CD4-positive, alpha-beta T cell treated with Interleukin-6 at 100 ng/mL for 8 hours (primary cell): ENCODE measurements around the gene ZNF133.
"Not testable (repeated sequence)": the region's sequence is repeated elsewhere in the genome, so short reads cannot be mapped to it uniquely, and the experiment has no call there.

ENCODE experiments used
- DNase-seq: peaks from one replicate; pipeline ENCODE4 v3.0.0-alpha.2; 2020; ENCODE audit warnings: mixed read lengths, low spot score

ZNF133 gene

DNA sequence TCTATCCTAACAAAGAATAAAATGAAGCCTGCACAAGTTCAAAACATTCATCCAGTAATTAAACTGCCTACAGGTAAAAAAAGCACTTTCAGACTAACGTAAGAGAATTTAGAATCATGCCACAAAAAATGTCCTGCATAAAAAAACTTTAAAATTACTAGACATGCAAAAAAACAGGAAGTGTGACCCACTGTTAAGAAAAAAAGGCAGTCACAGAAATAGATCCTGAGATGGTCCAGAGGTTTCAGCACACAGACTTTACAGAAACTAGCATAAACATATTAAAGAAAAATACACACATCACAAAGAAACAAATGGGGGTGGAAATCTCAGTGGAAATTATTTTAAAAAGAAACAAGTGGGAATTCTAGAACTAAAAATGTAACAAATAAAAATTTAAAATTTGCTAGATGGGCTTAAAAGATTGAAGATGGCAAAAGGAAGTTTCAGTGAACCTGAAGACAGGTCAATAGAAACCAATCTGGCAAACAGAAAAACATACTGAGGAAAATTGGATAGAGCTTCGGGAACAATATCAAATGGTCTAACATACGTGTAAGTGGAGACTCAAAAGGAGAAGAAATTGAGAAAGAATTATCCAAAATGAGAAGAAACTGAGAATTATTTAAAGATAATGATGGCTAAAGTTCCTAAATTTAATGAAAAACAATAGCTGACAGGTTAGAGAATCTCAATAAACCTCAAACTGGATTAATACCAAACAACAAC is 3.4 kb upstream of the ZNF133 start:
- DNase-seq: no peak

DNA sequence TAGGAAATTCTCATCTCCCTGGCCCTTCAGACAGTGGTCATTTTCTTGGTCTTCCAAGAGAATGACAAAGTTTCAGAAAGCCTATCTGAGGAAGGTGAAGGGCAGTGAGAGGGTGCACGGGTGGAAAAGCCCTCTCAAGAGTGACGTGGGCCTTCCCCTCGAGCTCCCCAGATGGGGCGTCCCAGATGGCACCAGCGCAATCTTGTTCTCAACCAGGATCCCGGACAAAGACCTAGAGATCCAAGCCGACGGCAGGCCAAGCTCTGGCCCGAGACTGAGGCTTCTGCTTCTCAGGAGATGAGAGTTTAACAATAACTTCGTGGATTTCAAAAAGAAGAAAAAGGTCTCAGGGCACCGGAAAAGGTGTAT is 797 bp upstream of the ZNF133 start:
- DNase-seq: no peak

GRCh38 chr20:18288749-18289267 is 481 bp downstream of the ZNF133 start:
- DNase-seq: no peak

- DNase-seq: no peak
Measured at GRCh38 chr20:18289306-18289705, 979 bp downstream of the ZNF133 start.

DNA sequence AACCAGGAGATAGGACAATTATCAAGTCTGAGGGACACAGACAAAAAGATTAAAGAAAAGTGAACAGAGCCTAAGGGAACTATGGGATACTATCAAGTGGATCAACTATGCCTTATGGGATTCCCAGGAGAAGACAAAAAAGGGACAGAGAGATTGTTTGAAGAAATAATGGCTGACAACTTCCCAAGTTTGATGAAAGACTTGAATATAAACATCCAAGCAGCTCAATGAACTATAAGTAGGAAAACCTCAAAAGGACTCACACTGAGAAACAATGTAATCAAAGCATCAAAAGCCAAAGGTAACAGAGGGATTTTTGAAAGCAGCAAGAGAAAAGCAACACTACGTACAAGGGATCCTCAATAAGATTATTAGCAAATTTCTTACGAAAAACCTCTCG is 11.0 kb downstream of the ZNF133 start:
- DNase-seq: no peak

GRCh38 chr20:18304618-18305017 is 16.3 kb downstream of the ZNF133 start:
- DNase-seq: no peak

- DNase-seq: no peak
Measured at GRCh38 chr20:18307301-18307700, 19.0 kb downstream of the ZNF133 start.

- DNase-seq: no peak
Measured at GRCh38 chr20:18310051-18310450, 21.7 kb downstream of the ZNF133 start.

DNA sequence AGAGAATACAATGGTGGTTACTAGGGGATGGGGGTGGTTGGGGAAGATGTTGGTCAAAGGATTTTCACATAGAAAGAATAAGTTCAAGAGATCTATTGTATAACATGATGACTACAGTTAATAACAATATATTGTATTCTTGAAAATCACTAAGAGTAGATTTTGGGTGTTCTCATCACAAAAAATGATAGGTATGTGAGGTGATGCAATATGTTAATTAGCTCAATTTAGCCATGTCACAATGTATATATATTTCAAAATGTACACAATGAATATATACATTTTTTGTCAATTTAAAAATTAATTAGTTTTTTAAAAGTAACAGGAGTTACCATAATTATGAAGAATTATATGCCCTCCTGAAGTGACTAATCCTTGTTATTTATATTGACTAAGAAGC is 22.3 kb downstream of the ZNF133 start:
- no peak for DNase-seq

GRCh38 chr20:18312723-18313122 is 24.4 kb downstream of the ZNF133 start:
- no peak for DNase-seq

GRCh38 chr20:18313411-18313810 is 25.1 kb downstream of the ZNF133 start:
- DNase-seq: no peak

- DNase-seq: no peak
Measured at GRCh38 chr20:18314786-18315406, 26.6 kb downstream of the ZNF133 start.

GRCh38 chr20:18316166-18316565 is 27.8 kb downstream of the ZNF133 start:
- DNase-seq: no peak

DNA sequence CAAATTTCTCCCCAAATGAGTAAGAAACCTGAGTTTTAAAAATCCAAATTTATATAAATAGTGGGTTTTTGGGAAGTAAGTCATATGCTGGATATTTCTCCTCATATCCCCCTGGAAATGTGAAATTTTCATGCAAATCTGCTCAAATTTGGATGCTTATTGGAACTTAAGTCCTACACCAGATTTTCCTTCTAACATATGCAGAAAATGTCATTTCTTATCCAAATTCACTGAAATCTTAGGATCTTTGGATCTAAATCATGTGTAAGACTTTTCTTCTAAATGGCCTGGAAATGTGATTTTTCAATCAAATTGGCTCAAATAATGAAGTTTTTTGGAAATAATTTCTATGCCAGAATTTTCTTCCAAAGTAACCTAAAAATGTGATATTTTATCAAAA is 33.0 kb downstream of the ZNF133 start:
- DNase-seq: no peak

- no peak for DNase-seq
Measured at GRCh38 chr20:18321976-18322950, 33.9 kb downstream of the ZNF133 start.

- no peak for DNase-seq
Measured at GRCh38 chr20:18323705-18324104, 35.4 kb downstream of the ZNF133 start.

DNA sequence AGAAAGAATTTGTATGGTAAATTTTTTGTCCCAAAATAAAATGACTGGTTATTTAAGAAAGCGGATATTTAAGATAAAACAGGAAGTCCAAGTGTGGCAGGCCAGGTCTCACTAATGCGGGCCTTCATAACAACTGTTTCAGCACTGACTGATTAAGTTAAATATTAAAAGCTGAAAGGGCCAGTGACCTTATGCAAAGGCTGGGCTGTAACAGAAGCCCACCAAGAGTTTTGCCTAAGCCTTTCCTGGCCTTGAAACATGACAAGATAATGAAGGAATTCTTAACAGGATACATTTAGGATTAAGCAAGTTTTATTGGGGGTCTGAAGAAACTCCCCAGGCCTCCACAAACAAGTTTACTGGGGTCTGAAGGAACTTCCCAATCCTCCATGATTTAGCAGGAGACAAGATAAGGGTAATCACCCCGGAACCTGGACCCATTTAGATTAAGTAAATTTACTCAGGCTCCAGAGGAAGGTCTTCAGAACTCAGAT is 36.3 kb downstream of the ZNF133 start:
- DNase-seq: no peak

GRCh38 chr20:18326990-18327389 is 38.7 kb downstream of the ZNF133 start:
- no peak for DNase-seq

GRCh38 chr20:18331694-18332093 is 43.4 kb downstream of the ZNF133 start:
- no peak for DNase-seq

GRCh38 chr20:18349749-18350148 is 61.4 kb downstream of the ZNF133 start:
- DNase-seq: not testable (repeated sequence)

DNA sequence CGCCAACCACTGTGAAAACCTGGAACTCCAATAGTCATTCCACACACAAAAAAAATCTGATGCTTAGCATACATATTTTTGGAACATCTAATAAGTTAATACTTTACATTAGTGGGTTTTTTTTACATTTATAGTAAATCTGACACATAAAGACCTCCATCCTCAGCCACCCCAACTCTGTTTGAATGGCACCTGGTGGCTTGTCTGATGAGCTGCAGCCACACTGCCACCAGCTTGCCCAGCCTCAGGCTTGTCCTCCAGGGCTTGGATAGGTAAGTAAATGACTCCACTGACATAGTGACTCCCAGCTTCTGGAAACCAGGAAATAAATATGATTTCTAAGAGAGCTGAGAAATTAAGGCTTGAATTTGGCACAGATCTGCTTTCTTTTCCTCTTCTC is 71.5 kb downstream of the ZNF133 start:
- no peak for DNase-seq

DNA sequence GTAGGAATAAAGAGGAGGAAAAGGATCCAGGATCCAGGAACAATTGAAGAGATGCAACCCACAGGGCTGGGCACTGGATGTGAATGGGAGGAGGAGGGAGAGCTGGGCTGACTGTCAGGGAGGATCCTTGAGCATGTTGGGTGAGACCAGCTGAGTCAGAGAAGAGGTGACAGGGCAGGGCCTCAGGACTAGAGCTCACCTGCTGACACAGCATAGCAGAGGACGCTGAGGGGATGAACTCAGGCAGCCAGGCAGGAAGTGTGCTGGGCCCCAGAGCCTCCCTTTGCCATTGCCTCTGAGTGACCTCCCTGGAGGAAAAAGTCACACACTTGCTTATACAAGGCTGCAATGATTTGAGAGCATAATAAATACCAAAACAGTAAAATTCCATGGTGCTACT is 72.3 kb downstream of the ZNF133 start:
- no peak for DNase-seq
